GM19468 (cell line): ENCODE data around the gene RAB23.
"Not testable (repeated sequence)": the region's sequence is repeated elsewhere in the genome, so short reads cannot be mapped to it uniquely, and the experiment has no call there.

Experiments used
- ATAC-seq: cut with Tn5 transposase; IDR thresholded peaks from one replicate; pipeline ENCODE4 v1.9.1; 2021; ENCODE audit warnings: mild to moderate bottlenecking, moderate library complexity, moderate number of reproducible peaks; ENCODE audit not compliant: unreplicated experiment; ENCODE audit errors: extremely low read depth

The RAB23 gene

GRCh38 chr6:57243954-57244353 lies 21.8 kb upstream of the RAB23 start:
- ATAC-seq = no peak

GRCh38 chr6:57243526-57243925 lies 21.4 kb upstream of the RAB23 start:
- not testable (repeated sequence) for ATAC-seq

DNA sequence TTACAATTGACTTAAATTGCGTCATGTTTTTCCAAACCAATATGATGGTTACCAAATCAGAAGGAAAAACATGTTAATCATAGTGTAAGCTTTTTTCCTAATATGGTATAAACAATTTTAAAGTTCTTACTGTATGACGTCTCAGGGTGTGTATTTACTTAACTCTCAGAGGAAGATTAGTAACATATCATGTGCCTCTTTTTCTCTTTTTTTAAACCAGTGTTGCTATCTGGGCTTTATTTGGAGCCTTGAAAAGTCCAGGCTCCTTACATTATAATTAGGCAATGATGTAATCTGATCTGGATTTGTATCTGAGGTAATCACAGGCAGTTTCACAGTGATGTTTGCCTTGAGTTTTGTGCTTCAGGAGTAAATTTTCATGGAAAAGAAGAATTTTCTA lies 20.4 kb upstream of the RAB23 start:
- no peak for ATAC-seq

- ATAC-seq = no peak
These were observed 4.1 kb upstream of the RAB23 start for GRCh38 chr6:57226221-57226620.

DNA sequence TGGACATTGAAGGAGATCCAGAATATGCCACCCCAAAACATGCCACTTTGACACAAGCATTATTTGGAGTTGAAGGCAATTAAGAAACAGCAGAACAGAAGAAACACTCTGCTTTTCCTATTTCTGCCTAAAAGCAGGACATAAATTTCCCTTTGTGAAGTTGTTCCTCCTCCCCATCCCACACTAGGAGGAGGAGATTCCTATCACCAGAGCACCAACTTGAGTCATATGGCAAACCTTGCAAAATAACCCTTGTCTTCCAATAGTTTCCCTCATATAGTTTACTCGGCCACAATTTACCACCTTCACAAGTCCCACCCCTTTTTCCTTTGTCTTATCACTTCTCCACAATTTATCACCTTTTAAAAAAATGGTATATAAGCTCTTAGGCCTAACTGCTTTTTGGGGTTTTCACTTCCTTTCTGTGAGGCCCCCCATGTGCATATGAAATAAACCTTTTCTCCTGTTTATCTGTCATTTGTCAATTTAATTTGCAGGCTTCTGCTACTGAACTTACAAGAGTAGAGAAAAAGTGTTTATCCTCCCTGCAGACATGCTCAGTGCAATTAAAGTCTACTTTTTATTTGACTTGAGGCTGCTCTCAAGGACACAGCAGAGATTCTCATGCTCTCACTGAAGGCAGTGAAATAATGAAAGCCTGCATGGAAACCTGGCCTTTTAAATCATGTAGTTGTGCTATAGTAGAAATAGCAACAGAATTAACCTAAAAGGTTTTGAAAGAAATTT lies 2.8 kb upstream of the RAB23 start:
- no peak for ATAC-seq

GRCh38 chr6:57222743-57223077 lies 603 bp upstream of the RAB23 start:
- ATAC-seq = no peak

- peak; percentile 13 for ATAC-seq
These were observed 744 bp downstream of the RAB23 start for GRCh38 chr6:57221191-57221935.

DNA sequence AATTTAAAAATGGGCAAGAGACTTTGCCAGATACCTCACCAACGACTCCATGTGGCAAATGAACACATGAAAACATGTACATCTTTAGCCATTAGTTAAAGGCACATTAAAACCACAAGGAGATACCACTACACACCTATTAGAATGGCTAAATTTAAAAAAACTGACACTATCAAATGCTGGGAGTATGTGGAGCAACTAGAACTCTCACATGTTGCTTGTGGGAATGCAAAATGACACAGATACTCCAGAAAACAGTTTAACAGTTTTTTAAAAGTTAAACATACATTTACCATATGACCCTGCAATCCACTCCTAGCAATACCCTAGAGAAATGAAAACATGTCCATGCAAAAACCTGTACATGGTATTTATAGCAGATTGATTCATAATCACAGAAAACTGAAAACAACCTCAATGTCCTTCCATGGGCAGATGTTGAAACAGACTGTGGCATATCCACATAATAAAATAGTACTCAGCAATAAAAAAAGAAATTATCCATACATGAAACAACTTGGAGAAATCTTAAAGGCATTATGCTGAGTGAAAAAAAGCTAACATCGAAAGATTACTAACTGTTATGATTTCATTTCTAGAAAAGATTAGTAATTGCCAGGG lies 1.9 kb downstream of the RAB23 start:
- ATAC-seq = no peak

GRCh38 chr6:57217270-57217669 lies 4.8 kb downstream of the RAB23 start:
- no peak for ATAC-seq

DNA sequence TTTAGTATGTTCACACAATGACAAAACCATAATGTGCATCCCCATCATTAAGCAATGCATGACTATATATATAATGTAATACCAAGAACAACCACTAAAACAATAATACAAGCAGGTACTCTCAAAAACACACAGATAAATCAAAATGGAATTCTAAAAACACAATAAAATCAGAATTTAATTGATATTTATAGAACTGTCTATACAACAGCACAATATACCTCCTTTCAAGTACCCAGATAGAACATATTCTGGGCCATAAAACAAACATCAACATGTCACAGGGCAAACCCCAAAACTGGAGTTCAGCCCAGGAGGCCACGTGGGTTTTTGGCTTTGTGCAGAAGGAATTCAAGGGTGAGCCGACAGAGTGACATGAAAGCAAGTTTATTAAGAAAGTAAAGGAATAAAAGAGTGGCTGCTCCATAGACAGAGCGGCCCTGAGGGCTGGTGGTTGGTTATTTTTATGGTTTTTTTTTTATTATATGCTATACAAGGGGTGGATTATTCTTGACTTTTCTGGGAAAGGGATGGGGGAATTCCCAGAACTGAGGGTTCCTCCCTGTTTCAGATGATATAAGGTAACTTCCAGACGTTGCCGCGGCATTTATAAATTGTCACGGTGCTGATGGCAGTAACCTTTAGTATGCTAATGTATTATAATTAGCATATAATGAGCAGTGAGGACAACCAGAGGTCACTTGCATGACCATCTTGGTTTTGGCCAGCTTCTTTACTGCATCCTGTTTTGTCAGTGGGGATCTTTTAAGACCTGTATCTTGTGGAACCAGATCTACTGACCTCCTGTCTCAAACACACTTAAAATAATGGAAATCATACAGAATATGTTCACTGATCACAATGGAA lies 5.6 kb downstream of the RAB23 start:
- no peak for ATAC-seq

DNA sequence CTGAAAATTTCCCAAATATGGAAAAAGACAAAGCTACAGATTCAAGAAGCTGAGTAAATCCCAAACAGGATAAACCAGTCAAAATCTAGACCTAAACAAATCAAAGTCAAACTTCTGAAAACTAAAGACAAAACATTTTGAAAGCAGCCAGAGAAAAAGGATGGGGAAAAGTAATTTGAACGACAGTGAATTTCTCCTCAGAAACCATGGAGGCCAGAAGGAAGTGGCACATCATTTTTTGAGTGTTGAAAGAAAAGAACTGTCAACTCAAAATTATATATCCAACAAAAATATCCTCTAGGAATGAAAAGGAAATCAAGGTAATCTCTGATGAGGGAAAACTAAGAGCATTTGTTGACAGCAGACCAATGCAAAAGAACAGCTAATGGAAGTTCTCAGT lies 6.8 kb downstream of the RAB23 start:
- ATAC-seq = no peak

- ATAC-seq = no peak
These were observed 12.0 kb downstream of the RAB23 start for GRCh38 chr6:57210060-57210459.

DNA sequence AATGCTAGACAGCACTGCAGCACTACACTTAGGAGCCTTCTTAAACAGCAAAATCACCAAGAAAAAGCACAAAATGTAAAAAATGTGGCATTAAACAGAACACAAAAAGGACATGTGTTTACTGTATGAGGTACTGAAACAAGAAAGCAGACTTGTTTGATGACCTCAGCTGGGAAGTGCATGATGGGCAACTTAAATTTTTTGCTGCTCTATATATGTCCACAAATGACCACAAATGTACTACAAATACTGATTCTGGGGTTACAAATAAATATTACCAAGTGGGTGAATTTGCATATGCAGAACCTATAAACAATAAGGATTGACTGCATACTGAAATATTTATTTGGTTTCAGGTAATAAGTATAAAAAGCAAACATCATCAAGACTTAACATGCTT lies 13.1 kb downstream of the RAB23 start:
- peak; percentile 40 for ATAC-seq

GRCh38 chr6:57207872-57208271 lies 14.2 kb downstream of the RAB23 start:
- no peak for ATAC-seq

DNA sequence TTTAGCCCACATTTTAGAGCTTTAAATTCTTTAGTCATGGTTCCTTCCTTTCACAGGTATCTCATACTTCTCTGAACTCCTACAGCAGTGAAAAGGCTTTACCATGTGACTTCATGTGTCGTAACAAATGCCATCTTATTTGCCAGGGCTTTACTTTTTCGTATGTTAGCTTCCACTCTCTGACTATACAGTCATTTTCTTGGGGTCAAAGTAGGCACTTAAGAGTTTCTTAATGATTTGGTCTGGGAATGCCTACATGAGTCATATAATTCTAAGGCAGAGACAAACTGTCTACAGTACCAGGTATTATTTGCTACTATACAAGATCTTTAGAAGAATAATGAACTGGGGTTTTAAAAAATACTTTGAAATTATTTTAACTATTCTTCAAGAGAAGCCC lies 15.0 kb downstream of the RAB23 start:
- no peak for ATAC-seq

GRCh38 chr6:57205550-57206328 lies 16.4 kb downstream of the RAB23 start:
- no peak for ATAC-seq

- no peak for ATAC-seq
These were observed 20.4 kb downstream of the RAB23 start for GRCh38 chr6:57201718-57202117.

- no peak for ATAC-seq
These were observed 23.0 kb downstream of the RAB23 start for GRCh38 chr6:57198926-57199636.

DNA sequence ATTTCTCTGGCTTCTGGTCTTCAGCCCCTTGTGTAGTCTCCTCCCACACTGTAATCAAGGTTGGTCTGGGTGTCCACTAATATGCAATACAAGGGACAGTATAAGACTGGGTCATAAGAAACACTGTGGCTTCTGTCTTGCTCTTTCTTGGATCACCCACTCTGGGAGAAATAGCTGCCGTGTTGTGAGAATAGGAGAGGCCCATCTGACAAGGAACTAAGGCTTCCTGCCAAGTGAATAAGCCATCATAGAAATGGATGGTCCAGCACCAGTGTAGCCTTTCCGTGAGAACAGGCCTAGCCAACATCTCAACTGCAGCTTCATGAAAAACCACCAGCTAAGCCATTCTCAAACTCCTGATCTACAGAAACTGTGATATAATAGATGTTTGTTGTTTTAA lies 26.6 kb downstream of the RAB23 start:
- no peak for ATAC-seq
